Thymus (tissue), 11 donors: ENCODE results near the gene PDP2. TPM values are rescaled to one million over a fixed set of nuclear protein-coding genes. Genes with fewer than 3 reads are reported as not detected.

Experiments
- DNase-seq, 9 donors: peaks; one replicate each; pipeline ENCODE4 v3.0.0-alpha.2; 2013; ENCODE audit warnings: low spot score in 9 of 9, low read depth in 6 of 9, missing footprints in 1 of 9
- H3K27ac ChIP-seq, 2 donors: one replicate each; pipeline ENCODE4 v1.5.1; 2013; ENCODE audit warnings: control low read depth in 1 of 2, low read depth in 1 of 2, low read length in 1 of 2, mild to moderate bottlenecking in 1 of 2, moderate library complexity in 1 of 2
- H3K27me3 ChIP-seq, 2 donors: one replicate each; pipeline ENCODE4 v1.5.1; 2013; ENCODE audit warnings: low read length in 1 of 2; ENCODE audit not compliant: control insufficient read depth in 2 of 2, insufficient read depth in 1 of 2
- H3K36me3 ChIP-seq, 2 donors: one replicate each; pipeline ENCODE4 v1.5.1; 2013; ENCODE audit warnings: low read length in 1 of 2, mild to moderate bottlenecking in 1 of 2, moderate library complexity in 1 of 2; ENCODE audit not compliant: control insufficient read depth in 2 of 2, insufficient read depth in 2 of 2
- H3K4me1 ChIP-seq, 2 donors: one replicate each; pipeline ENCODE4 v1.5.1; 2013; ENCODE audit warnings: low read length in 2 of 2; ENCODE audit not compliant: control insufficient read depth in 2 of 2, insufficient read depth in 2 of 2
- H3K4me3 ChIP-seq, 2 donors: one replicate each; pipeline ENCODE4 v1.5.1; 2013; ENCODE audit warnings: low read length in 2 of 2, control low read depth in 1 of 2, mild to moderate bottlenecking in 1 of 2
- H3K9me3 ChIP-seq, 2 donors: one replicate each; pipeline ENCODE4 v1.5.1; 2013; ENCODE audit warnings: low read length in 1 of 2, mild to moderate bottlenecking in 1 of 2; ENCODE audit not compliant: control insufficient read depth in 2 of 2, insufficient read depth in 1 of 2
- WGBS: extraction: QIAGEN DNeasy Blood & Tissue Kit; methylation state at CpG from one replicate; pipeline ENCODE4 v1.1.7; 2013; 5-methylcytosine and 5-hydroxymethylcytosine counted together
- polyA plus RNA-seq: library from polyadenylated mRNA; stranded (reverse); fragments of 200-250 nt; gene quantifications from one replicate; pipeline ENCODE4 v1.2.3, GENCODE V29; 2013
- total RNA-seq: library from RNA; stranded (reverse); fragments of 120-200 nt; gene quantifications from one replicate; pipeline ENCODE4 v1.2.4, GENCODE V29; 2013
- donor health status: healthy.

PDP2 gene
- total and polyA plus RNA-seq, 2 donors: 2.5 to 2.8 TPM

DNA sequence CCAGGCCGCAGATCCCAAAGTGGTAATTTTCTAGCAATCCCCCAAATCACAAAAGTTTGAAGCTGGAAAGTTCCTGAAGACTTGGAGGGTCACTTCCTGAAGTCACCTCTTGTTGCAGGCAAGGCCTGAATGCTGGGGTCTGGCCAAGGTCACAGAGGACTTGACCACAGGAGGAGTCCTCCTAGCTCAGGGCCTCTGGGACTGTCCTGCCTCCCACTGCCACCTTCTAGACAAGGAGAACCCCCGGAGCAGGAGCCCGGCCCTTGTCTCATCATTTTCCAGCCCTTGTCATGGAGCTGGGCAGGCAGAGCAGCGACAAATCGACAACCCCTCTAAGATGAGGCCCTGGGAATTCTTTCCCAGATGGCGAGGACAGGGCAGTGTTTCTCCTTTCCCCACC is 38.0 kb downstream of the PDP2 start:
- Histone ChIP-seq H3K27ac (no peak overlapping the region), H3K9me3 (peaks cover 0 to under 1% of the 10 kb centered on the region in 2 donors)

DNA sequence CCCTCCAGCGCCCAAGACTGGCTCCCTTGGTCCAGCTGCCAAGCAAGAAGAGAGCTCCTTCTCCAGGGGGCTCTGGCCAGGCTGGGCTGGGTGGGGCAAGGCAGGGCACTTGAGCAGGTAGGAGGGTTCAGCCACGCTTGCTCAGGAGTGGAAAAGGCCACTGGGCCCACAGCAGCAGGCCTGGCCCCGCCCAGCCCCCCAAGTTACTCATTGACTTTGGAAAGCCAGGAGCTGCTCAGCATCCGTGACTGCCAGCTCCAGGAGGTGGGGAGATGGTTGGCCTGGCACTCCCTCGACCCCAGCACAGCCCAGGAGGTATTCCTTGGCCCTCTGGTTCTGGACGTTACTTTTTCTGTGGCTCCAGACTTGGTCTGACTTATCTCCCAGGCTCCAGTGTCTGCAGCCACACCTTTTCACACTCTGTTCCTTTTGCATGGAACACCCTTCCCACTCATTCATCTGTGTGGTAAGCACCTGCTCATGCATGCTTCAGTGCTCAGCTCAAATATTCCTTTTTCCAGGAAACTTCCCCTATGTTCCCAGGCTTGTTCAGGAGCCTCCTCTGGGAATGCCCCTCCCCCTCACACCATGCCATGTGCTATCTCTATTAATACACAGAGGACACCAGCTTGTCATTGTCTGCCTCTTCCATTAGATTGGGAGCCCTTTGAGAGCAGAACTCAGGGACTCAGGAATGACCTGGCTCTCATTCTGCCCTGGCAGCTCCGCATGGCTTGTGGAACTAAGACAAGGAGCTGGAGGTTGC is 38.7 kb downstream of the PDP2 start, which contains the start of gene CDH16:
CDH16 (minus strand) TSS at position 83 of the 766 bp plus-strand sequence. CDS start 820 bp downstream, outside the sequence.
- DNase-seq: no peak
- H3K36me3 ChIP-seq: no peaks in the 10 kb centered on the region
- no peak within 1 kb of the TSS for H3K4me3 ChIP-seq
- H3K27ac ChIP-seq: no peak within 1 kb of the TSS
- peaks cover 0 to 1% of the 10 kb centered on the region in 2 donors for H3K9me3 ChIP-seq
- 84% methylated on average over 7 of the region's 7 CpGs for WGBS
- H3K4me1 ChIP-seq: no peaks in the 10 kb centered on the region
- H3K27me3 ChIP-seq: peaks cover 14 to 74% of the 10 kb centered on the region in 2 donors

More for the DNA sequence above, 38.0 kb downstream of the PDP2 start:
- no peaks in the 10 kb centered on the region for H3K4me1 ChIP-seq
- 96% methylated on average over 6 of the region's 6 CpGs for WGBS
- DNase-seq: no peak
- H3K4me3 ChIP-seq: no peak overlapping the region
- peaks cover 9 to 68% of the 10 kb centered on the region in 2 donors for H3K27me3 ChIP-seq
- no peaks in the 10 kb centered on the region for H3K36me3 ChIP-seq

DNA sequence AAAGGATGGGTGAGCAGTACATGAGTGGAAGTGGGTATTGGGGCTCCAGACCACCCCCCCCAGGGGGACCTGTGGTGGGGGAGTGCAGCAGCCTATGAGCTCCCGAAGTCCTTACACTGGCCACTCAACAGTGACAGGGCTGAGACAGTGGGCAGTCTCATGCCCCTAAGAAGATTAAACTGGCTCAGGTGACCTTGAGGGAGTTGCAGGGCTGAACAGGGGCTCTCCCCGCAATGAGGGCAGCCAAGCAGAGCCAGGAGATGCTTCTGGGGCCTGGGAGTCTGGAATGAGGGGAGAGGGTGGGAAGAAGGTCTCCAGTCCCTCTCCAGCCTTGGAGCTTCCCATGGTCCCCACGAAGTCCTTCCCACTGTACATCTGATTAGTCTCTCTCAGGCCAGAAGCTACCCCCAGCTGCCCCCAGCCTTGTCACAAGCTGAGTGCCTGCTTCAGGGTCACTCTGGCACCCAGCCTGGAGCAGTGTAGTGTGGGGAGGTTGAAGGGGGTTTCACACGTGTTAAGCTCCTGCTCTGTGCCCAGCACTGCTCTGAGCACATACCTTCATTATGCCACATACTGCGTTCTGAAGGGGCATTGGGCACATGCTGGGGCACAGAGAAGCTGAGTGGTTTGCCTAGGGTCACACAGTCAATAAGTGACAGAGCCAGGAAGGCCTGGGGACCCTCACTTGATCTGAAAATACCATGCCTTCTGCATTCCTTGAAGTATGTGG is 39.4 kb downstream of the PDP2 start:
- Histone ChIP-seq H3K27ac (no peak overlapping the region), H3K4me3 (no peak overlapping the region), H3K27me3 (peaks cover 21 to 78% of the 10 kb centered on the region in 2 donors), H3K9me3 (peaks cover 0 to 1% of the 10 kb centered on the region in 2 donors), H3K4me1 (peaks cover under 1 to 2% of the 10 kb centered on the region in 2 donors), H3K36me3 (no peaks in the 10 kb centered on the region)
- no peak for DNase-seq
- WGBS: 83% methylated on average over 5 of the region's 5 CpGs

DNA sequence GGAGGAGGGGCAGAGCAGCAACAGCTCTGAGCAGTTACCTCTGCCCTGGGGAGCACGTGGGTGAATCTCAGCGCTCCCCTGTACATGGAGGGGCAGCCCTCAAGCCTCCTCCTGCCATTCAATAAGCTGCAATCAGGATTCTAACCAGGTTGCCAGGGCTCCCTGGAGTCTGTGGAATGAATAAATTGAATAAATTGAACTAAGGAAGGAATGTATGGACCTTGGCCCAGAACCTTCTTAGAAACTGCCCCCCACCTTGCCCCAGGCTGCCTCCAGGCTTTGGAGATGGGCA is 39.9 kb downstream of the PDP2 start:
- H3K4me3 ChIP-seq: no peak overlapping the region
- H3K4me1 ChIP-seq: peaks cover 2 to 4% of the 10 kb centered on the region in 2 donors
- H3K27ac ChIP-seq: no peak overlapping the region
- no peaks in the 10 kb centered on the region for H3K36me3 ChIP-seq
- H3K9me3 ChIP-seq: peaks cover 0 to 1% of the 10 kb centered on the region in 2 donors
- DNase-seq: no peak
- peaks cover 26 to 79% of the 10 kb centered on the region in 2 donors for H3K27me3 ChIP-seq
- WGBS: 75% methylated on average over 2 of the region's 2 CpGs

DNA sequence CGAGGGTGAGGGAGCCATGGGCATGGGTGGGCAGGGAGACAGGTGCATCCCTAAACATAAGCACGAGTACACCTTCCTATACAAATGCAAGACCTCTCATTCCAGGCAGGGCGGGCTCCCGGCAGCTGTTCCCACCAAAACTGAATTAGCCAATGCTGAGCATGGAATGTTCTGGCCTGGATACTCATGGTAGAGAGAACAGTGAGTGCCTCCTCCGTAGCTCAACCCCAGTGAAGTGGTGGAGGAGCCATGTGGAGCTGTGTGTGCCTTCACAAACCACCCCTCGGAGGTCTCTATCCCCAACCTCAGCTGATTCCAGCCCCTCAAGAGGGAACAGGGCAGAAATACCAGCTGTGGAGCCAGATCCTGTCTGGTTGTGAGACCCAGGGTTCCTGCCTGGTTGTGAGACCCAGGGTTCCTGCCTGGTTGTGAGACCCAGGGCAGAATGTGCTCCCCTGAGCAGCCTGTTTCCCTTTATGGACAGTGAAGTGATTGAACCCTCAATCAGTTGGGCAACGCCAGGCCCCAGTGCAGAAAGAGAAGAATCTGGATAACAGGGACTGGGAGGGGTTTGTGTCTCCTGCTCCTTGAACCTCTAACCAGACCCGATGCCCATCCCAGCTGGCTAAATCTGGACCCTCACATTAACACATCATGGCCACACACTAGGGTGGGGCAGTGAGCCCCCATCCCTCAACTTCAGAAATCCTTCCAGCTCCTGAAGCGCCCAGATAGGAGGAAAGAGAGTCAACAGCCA is 40.8 kb downstream of the PDP2 start:
- Histone ChIP-seq H3K4me1 (peaks cover 4 to 5% of the 10 kb centered on the region in 2 donors), H3K9me3 (peaks cover 0 to 1% of the 10 kb centered on the region in 2 donors), H3K27ac (no peak overlapping the region), H3K4me3 (no peak overlapping the region), H3K36me3 (no peaks in the 10 kb centered on the region), H3K27me3 (peaks cover 35 to 85% of the 10 kb centered on the region in 2 donors)
- 79% methylated on average over 9 of the region's 9 CpGs for WGBS
- DNase-seq: no peak

- peaks cover 0 to 1% of the 10 kb centered on the region in 2 donors for H3K9me3 ChIP-seq
- H3K4me1 ChIP-seq: peaks cover 4 to 5% of the 10 kb centered on the region in 2 donors
- H3K27ac ChIP-seq: no peak overlapping the region
- no peak overlapping the region for H3K4me3 ChIP-seq
- DNase-seq: no peak
- H3K36me3 ChIP-seq: no peaks in the 10 kb centered on the region
- 80% methylated on average over 42 of the region's 42 CpGs for WGBS
- peaks cover 42 to 91% of the 10 kb centered on the region in 2 donors for H3K27me3 ChIP-seq
These were observed 41.6 kb downstream of the PDP2 start for GRCh38 chr16:66921729-66922450.

DNA sequence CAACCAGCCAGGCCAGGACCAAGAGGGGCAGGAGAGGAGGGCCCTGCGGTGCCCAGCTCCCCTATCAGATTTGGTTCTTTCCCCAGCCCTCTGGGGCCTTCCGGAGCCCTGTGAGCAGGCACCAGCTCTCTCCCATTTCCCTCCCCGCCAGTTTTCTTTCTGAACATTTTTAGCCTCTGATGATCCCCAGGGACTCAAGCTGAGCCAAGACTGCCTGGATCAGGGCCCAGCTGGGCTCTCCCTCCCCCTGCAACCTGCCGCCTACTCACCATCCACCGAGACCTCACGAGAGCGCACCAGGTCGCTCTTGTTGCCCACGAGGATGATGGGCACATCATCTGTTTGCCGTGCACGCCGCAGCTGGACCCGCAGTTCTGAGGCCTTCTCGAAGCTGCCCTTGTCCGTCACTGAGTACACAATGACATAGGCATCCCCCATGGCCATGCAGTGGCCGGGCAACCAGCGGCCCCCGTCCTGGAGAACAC is 43.0 kb downstream of the PDP2 start:
- H3K27me3 ChIP-seq: peaks cover 47 to 94% of the 10 kb centered on the region in 2 donors
- DNase-seq: no peak
- H3K36me3 ChIP-seq: no peaks in the 10 kb centered on the region
- no peak overlapping the region for H3K4me3 ChIP-seq
- peaks cover 4 to 5% of the 10 kb centered on the region in 2 donors for H3K4me1 ChIP-seq
- 92% methylated on average over 18 of the region's 18 CpGs for WGBS
- no peak overlapping the region for H3K27ac ChIP-seq
- H3K9me3 ChIP-seq: peaks cover 0 to 1% of the 10 kb centered on the region in 2 donors

DNA sequence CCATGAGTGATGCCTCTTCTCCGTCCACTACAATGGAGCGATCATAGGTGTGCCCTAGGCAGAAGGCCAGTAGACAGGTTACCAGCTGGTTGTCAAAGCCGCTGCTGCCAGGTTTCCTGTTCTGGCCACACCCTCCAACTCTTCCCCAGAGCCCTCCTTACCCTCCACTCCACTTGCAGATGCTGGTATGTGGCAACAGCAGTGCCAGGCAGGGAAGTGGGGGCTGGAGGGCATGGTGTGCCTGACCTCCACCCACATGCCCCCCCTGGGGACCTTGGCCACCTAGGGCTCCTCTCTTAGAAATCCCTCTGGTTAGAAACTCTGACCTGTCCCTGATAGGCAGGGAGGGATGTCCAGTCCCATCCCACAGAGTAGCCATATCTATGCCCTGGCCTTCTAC is 43.6 kb downstream of the PDP2 start:
- Histone ChIP-seq H3K27ac (no peak overlapping the region), H3K36me3 (no peaks in the 10 kb centered on the region), H3K4me1 (peaks cover 4 to 5% of the 10 kb centered on the region in 2 donors), H3K4me3 (no peak overlapping the region), H3K27me3 (peaks cover 47 to 89% of the 10 kb centered on the region in 2 donors), H3K9me3 (peaks cover 0 to 1% of the 10 kb centered on the region in 2 donors)
- WGBS: 66% methylated on average over 3 of the region's 3 CpGs
- no peak for DNase-seq
